HG03135 (cell line): ENCODE results near the gene B4GALT6.

ENCODE experiments used
- ATAC-seq: cut with Tn5 transposase; IDR thresholded peaks from one replicate; pipeline ENCODE4 v1.9.1; 2021; ENCODE audit warnings: mild to moderate bottlenecking, moderate library complexity; ENCODE audit not compliant: unreplicated experiment

The B4GALT6 gene

DNA sequence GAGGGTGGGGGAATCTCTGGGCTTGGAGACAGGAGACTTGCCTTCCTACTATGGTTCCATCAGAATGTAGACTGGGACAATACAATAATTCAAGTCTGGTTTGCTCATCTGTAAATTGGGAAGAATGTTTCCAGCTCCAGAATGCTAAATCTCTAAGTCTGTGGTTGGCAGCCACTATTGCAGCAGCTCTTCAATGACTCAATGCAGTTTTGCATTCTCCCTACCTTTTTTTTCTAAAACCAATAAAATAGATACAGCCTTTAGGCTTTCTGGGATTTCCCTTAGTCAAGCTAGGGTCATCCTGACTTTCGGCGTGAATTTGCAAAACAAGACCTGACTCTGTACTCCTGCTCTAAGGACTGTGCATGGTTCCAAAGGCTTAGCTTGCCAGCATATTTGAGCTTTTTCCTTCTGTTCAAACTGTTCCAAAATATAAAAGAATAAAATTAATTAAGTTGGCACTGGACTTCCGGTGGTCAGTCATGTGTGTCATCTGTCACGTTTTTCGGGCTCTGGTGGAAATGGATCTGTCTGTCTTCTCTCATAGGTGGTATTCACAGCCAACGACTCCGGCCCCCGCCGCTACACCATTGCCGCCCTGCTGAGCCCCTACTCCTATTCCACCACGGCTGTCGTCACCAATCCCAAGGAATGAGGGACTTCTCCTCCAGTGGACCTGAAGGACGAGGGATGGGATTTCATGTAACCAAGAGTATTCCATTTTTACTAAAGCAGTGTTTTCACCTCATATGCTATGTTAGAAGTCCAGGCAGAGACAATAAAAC lies 86.2 kb downstream of the B4GALT6 start:
- no peak for ATAC-seq

DNA sequence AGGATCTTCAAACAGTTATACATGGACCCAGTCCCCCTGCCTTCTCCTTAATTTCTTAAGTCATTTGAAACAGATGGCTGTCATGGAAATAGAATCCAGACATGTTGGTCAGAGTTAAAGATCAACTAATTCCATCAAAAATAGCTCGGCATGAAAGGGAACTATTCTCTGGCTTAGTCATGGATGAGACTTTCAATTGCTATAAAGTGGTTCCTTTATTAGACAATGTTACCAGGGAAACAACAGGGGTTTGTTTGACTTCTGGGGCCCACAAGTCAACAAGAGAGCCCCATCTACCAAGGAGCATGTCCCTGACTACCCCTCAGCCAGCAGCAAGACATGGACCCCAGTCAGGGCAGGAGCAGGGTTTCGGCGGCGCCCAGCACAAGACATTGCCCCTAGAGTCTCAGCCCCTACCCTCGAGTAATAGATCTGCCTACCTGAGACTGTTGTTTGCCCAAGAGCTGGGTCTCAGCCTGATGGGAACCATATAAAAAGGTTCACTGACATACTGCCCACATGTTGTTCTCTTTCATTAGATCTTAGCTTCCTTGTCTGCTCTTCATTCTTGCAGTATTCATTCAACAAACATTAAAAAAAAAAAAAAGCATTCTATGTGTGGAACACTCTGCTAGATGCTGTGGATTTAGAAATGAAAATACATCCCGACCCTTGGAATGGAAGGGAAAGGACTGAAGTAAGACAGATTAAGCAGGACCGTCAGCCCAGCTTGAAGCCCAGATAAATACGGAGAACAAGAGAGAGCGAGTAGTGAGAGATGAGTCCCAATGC lies 88.1 kb downstream of the B4GALT6 start:
- no peak for ATAC-seq

DNA sequence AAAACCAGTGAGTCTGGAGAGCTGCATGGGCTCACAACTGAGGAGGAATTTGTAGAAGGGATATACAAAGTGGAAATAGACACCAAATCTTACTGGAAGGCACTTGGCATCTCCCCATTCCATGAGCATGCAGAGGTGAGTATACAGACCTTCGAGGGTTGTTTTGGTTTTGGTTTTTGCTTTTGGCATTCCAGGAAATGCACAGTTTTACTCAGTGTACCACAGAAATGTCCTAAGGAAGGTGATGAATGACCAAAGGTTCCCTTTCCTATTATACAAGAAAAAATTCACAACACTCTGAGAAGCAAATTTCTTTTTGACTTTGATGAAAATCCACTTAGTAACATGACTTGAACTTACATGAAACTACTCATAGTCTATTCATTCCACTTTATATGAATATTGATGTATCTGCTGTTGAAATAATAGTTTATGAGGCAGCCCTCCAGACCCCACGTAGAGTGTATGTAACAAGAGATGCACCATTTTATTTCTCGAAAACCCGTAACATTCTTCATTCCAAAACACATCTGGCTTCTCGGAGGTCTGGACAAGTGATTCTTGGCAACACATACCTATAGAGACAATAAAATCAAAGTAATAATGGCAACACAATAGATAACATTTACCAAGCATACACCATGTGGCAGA lies 89.1 kb downstream of the B4GALT6 start:
- no peak for ATAC-seq

DNA sequence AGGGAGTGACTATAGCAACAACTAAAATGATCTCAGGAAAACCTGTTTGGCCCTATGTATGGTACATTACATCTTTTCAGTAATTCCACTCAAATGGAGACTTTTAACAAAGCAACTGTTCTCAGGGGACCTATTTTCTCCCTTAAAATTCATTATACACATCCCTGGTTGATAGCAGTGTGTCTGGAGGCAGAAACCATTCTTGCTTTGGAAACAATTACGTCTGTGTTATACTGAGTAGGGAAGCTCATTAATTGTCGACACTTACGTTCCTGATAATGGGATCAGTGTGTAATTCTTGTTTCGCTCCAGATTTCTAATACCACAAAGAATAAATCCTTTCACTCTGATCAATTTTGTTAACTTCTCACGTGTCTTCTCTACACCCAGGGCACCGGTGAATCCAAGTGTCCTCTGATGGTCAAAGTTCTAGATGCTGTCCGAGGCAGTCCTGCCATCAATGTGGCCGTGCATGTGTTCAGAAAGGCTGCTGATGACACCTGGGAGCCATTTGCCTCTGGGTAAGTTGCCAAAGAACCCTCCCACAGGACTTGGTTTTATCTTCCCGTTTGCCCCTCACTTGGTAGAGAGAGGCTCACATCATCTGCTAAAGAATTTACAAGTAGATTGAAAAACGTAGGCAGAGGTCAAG lies 91.7 kb downstream of the B4GALT6 start:
- no peak for ATAC-seq

DNA sequence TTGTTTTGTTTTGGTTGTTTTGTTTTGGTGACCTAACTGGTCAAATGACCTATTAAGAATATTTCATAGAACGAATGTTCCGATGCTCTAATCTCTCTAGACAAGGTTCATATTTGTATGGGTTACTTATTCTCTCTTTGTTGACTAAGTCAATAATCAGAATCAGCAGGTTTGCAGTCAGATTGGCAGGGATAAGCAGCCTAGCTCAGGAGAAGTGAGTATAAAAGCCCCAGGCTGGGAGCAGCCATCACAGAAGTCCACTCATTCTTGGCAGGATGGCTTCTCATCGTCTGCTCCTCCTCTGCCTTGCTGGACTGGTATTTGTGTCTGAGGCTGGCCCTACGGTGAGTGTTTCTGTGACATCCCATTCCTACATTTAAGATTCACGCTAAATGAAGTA lies 92.8 kb downstream of the B4GALT6 start, which contains the start of gene TTR:
Gene TTR, plus strand, starts transcription at position 250 of the 400 bp plus-strand sequence. Its CDS starts 26 bp downstream, at position 276.
- ATAC-seq = no peak

DNA sequence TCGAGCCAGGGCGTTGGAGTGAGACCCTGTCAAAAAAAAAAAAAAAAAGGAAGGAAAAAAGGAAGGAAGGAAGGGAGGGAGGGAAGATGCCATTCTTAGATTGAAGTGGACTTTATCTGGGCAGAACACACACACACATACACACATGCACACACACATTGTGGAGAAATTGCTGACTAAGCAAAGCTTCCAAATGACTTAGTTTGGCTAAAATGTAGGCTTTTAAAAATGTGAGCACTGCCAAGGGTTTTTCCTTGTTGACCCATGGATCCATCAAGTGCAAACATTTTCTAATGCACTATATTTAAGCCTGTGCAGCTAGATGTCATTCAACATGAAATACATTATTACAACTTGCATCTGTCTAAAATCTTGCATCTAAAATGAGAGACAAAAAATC lies 93.3 kb downstream of the B4GALT6 start:
- no peak for ATAC-seq

DNA sequence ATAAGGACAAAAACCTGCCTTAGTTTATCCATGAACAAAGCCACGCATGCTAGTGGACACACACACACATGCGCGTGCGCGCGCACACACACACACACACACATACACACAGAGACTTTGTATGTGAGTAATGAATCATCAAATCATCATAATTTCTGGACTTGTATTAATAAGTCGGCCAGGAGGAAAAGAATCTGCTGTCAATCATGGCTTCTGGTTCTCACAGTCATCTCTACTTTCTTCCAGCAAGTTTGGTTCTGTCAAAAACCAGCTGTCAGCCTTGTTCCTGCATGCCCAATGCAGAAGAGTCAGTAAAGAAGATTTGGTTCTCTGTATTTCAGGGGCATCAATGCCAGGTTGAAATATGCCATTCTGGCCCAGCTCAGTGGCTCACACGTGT lies 93.8 kb downstream of the B4GALT6 start:
- ATAC-seq = no peak

DNA sequence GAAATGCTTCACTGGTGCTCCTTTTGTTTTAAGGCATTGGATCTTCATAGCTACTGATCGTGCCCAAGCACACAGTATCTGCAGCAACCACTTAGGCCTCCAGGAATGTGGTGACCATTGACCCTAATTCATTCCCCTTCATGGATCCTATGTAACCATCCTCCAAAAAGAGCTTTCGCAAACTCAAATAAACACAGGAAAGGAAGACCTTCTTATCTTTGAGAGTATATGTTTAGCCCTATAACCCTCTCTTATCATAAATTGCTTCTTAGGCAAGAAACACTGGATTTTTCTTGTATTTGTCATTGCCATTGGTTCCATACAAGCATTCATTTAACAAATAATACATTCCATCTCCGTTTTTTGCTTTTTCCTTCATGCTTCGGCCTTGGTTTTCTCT lies 96.9 kb downstream of the B4GALT6 start:
- no peak for ATAC-seq

DNA sequence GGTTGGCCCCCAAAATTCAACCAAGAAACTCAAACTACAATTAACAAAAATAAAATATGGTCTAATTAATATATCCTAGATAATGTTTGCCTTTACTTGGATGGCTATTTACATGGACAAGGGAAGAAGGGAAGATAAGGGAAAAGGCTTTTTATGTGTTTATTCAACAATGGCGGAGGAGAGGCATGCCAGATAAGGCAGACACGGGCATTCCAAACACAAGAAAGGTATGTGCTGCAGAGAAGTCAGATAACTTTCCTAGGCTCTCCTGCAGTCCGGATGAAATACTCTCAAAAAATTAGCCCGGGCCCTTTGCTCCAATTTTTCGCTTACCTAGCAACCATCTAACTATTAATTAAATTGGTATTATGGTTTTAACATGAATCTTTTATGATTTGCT lies 97.8 kb downstream of the B4GALT6 start:
- ATAC-seq = no peak

DNA sequence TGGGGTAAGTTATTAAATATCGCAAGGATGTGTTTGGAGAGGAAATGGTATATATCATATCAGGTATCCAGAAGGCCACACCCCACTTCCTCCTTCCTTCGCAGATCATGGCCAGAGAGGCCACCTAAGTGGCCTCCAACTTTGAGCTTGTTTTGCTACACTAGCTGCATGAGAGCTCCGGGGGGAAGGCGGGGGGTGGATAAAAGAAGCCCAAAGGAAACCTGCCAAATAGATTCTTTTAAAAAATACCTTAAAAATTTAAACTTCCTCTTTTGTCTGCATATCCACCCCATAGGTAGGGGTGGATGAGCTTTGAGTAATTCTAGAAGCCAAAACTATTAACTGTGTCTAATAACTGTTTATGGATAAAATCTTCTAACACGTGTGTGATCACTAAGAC lies 98.4 kb downstream of the B4GALT6 start:
- ATAC-seq = no peak

DNA sequence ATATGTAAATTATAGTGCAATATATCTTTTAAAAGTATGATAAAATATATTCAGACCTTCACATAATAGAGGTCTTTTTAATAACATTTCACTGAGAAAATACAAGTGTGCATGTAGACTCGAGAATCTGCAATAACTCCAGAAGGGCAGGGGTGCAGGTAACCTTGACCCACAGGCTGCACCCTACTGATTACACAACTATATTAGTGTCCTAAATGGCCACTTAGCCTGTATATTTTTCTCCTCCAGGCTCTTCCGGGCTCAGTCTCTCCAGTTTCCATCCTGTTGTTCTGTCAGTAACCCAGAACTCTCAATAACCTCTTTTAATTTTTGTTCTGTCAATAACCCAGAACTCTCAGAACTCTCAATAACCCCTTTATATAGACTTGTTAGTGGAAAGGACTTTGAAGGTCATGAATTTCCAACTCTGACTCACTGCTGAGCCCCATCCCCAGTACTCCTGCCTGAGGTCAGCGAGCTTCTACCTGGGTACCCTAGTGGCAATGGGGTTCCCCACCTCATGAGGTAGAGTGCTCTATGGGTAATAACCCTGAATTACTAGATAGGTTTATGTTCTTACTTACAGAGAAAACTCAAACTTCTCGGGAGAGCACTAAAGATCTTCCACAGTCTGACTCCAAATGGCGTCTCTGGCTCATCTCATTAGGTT lies 101.1 kb downstream of the B4GALT6 start:
- ATAC-seq = no peak

DNA sequence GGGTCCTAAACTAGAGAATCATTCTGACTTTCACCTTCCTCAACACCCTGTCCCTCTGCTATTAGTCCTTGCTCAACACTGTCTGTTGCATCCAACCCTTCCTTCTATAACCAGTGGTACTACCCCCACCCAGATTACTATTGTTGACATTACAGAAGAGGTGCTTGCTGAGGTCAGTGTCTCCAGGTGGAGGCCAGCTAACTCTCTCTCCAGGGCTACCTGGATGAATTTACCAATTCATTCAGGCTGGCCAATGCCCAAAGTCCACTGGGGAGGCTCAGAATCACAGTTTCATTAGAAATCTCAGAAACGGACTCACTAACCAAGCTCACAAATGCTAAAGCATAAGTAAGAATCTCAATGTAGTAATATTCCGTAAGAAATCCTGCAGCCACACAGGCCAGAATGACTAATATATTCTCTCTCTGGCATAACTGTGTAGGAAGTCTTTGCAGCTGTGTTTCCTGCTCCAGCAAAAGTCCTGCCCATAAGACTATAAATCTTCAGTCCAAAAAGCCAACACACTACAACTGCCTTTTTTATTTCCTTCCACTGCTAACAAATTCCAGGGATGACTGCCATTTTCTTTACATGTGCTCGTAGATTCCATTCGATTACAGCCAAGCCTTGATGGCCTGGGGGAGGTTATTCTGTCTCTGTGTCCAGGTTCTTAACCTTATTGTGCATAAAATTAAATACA lies 102.7 kb downstream of the B4GALT6 start:
- no peak for ATAC-seq

DNA sequence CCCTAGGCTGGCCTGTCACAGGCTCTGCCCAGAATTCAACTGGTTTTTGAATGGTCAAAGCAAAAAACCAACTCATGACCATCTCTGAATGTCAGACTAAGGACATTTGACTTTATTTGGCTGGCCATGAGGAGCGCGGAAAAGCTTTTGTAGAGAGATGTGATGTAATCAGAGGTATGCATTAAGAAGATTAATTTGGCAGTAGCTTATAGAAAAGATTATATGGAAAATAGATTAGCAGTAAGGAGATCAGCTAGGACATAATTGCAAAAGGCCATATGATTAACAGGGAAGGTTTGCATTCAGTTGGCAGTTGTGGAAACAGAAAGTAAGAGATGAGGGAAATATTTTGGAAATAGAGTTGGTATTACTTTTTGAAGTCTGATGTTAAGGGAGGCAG lies 105.0 kb downstream of the B4GALT6 start:
- no peak for ATAC-seq

DNA sequence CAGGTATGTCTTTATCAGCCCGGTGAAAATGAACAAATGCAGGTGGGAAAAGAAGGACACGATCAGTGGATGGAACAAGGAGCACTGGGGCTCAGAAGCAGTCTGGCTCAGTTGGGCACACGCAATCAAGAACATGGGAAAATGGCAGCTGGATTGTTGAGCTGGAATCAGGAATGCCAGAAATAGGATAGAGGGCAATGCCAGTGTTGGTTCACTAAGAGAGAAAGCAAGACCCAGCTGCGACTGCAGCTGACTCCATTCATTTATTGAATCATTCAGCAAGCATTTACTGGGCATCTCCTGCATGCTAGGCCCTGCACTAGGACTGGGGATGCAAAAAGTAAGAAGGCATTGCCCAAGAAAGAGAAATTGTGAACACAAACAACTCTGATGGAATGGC lies 106.3 kb downstream of the B4GALT6 start:
- no peak for ATAC-seq

DNA sequence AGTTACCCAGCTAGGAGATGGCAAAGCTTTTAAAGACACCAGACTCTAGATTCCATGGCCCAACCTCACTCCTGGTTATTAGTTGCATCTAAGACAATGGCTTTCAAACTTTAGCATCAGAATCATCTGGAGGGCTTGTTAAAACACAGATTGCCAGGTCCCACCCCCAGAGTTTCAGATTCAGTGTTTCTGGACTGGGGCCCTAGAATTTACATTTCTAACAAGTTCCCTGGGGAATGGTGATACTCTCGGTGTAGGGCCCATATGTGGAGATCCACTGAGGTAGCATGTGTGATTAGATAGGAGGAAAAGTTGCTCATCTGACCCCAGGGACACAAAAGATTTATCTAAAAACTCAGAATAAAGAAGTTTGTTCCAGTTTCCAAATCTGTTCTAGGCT lies 107.2 kb downstream of the B4GALT6 start:
- ATAC-seq = peak; percentile 30

DNA sequence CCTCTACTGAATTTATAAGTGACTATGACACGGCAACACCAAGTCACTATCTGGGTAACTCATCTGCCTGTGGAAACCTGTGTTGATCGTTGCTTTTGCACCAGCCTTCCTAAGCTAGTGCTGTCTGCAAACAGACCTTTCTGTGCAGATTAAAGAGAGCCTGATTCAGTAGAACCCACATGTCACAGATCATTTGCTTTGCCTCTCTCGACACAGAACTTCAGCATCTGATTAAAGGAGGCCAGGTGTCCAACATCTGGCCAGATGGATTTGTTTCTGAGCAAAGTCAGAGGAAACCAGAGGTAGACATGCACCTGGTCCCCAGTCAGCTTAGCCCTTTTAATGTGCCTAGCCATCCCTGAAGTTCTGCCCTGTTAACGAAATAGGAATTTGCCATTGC lies 107.7 kb downstream of the B4GALT6 start:
- peak; percentile 77 for ATAC-seq

DNA sequence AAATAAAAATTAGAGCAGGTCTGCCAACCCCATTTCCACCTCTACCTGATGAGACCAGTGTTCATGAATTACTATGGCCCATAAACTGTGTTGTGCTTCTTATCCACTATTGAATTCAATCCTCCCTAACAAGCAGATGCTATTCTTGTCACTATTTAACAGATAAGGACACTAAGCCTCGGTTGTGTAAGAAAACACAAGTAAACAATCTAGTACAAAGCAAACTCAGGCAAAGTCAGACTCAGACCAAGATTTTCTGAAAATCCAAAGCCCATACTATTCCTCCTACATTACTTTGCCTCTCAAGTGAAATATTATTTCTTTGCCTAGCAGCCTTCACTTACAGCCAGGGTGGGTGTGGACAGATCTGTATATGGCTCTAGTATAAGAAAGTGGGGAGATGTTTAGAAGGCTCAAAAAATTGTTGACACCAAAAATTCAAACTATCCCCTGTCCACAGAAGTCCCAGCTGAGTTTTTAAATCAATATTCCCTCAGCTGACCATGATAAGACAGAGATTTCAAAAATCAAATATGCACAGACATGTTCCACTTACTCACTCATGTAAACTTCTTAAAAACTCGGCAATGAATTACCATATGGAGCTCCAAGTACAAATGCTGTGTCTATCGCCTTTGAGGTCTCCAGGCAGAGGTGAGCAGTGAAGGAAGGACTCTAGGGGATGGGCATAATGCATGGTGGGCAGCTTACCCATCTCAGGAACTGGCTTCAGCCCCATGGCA lies 108.7 kb downstream of the B4GALT6 start:
- ATAC-seq = no peak

DNA sequence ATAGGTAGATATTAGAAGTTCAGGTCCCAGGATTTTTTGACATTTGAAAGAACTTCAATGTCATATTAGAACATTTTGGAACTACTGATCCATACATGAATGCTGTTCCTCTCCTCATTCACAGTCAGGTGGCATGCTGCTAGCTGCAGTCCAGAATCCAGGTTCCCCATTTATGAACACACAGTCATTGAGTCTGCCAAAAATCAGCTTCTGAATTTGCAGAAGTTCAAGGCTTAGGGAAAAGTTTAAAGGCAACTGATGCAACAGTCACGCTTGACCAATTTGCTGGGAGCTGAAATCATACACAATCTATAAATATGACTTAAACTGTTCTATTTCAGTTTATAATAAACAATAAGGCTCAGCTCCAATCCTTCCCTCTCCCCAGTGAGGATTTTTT lies 110.0 kb downstream of the B4GALT6 start:
- no peak for ATAC-seq
